ENCODE data around the gene DDIT3. TPM values are rescaled to one million over a fixed set of nuclear protein-coding genes. Genes with fewer than 3 reads are reported as not detected.

DDIT3 gene
- 10 to 100 TPM in 1 of 2 donors, 1 to 10 TPM in 1; 9.9 to 12.4 TPM for total RNA-seq
- polyA plus RNA-seq (2013, experiment 1 of 2) = 19.7 TPM
- polyA plus RNA-seq (2013, experiment 2 of 2) = 12.3 TPM
- long read RNA-seq, experiment 1, partial matches to known transcripts = 0 of 3 reads
- long read RNA-seq, experiment 1, other reads (novel, unspliced or antisense) = 3 of 3 reads
- long read RNA-seq, experiment 2, transcript DDIT3-201 (4 exons, 906 nt) = major isoform, 7 of 10 reads
- long read RNA-seq, experiment 2, partial matches to known transcripts = 1 of 10 reads
- long read RNA-seq, experiment 2, other reads (novel, unspliced or antisense) = 1 of 10 reads
- long read RNA-seq, experiment 3, transcript DDIT3-205 (3 exons, 951 nt) = major isoform, 5 of 14 reads
- long read RNA-seq, experiment 3, partial matches to known transcripts = 1 of 14 reads
- long read RNA-seq, experiment 3, other reads (novel, unspliced or antisense) = 2 of 14 reads
- long read RNA-seq, experiment 4, transcript DDIT3-201 (4 exons, 906 nt) = major isoform, 12 of 16 reads
- long read RNA-seq, experiment 4, partial matches to known transcripts = 2 of 16 reads
- long read RNA-seq, experiment 4, other reads (novel, unspliced or antisense) = 0 of 16 reads

- no peak for TF ChIP-seq CTCF (conservative IDR thresholded peaks at IDR 0.05)
- peaks cover 4% of the 10 kb centered on the region for H3K4me1 ChIP-seq (ENCODE audit: control insufficient read depth, insufficient read depth, low read length)
- peaks cover 56% of the 10 kb centered on the region for H3K36me3 ChIP-seq (ENCODE audit: control insufficient read depth, insufficient read depth, low read length)
- peak within 1 kb of the TSS; percentile 93 for H3K27ac ChIP-seq (ENCODE audit: low read depth, low read length)
- H3K9ac ChIP-seq (ENCODE audit: extremely low read depth, low read length, poor library complexity, severe bottlenecking) = peak within 1 kb of the TSS; percentile 98
- Mint-ChIP-seq H3K9me3 (no peaks in the 10 kb centered on the region), H3K4me1 (peaks cover 49% of the 10 kb centered on the region), H3K27ac (peak within 1 kb of the TSS; percentile 99), H3K4me3 (peak within 1 kb of the TSS; percentile 93), H3K36me3 (ENCODE audit: low read depth) (peaks cover 47% of the 10 kb centered on the region), H3K27me3 (ENCODE audit: insufficient read depth) (no peaks in the 10 kb centered on the region)
- DNase-seq = peak; percentile 100
- H3K9me3 ChIP-seq (ENCODE audit: control insufficient read depth, low read length) = no peaks in the 10 kb centered on the region
- H3K27me3 ChIP-seq (ENCODE audit: control insufficient read depth, insufficient read depth, low read length, poor library complexity, severe bottlenecking) = no peaks in the 10 kb centered on the region
- peak within 1 kb of the TSS; percentile 96 for H3K4me3 ChIP-seq (ENCODE audit: low read length)
- whole genome bisulfite sequencing, 2 experiments (ENCODE audit: insufficient coverage in 1 of 2, insufficient read length in 1 of 2) = 0 to 1% methylated on average over 26 to 45 of the region's 52 CpGs
These were observed at the start of gene DDIT3 for GRCh38 chr12:57520053-57520818. DDIT3 (minus strand) TSS chr12:57520514; CDS start chr12:57517406, 3,108 bp downstream.

GRCh38 chr12:57569858-57570257, 49.5 kb upstream of the DDIT3 start:
- TF ChIP-seq CTCF (conservative IDR thresholded peaks at IDR 0.05) = no peak
- Mint-ChIP-seq H3K36me3 (ENCODE audit: low read depth) (peaks cover 24% of the 10 kb centered on the region), H3K4me3 (no peak overlapping the region), H3K27me3 (ENCODE audit: insufficient read depth) (no peaks in the 10 kb centered on the region), H3K4me1 (no peaks in the 10 kb centered on the region), H3K27ac (no peak overlapping the region), H3K9me3 (no peaks in the 10 kb centered on the region)
- Histone ChIP-seq H3K36me3 (ENCODE audit: control insufficient read depth, insufficient read depth, low read length) (no peaks in the 10 kb centered on the region), H3K9ac (ENCODE audit: extremely low read depth, low read length, poor library complexity, severe bottlenecking) (no peak overlapping the region), H3K9me3 (ENCODE audit: control insufficient read depth, low read length) (no peaks in the 10 kb centered on the region), H3K27me3 (ENCODE audit: control insufficient read depth, insufficient read depth, low read length, poor library complexity, severe bottlenecking) (no peaks in the 10 kb centered on the region), H3K4me3 (ENCODE audit: low read length) (no peak overlapping the region), H3K4me1 (ENCODE audit: control insufficient read depth, insufficient read depth, low read length) (no peaks in the 10 kb centered on the region), H3K27ac (ENCODE audit: low read depth, low read length) (no peak overlapping the region)
- peak; percentile 40 for DNase-seq
- WGBS, 2 experiments (ENCODE audit: insufficient coverage in 1 of 2, insufficient read length in 1 of 2) = 92 to 95% methylated on average over 16 to 18 of the region's 18 CpGs

- Mint-ChIP-seq H3K4me3 (no peak overlapping the region), H3K27ac (no peak overlapping the region), H3K9me3 (no peaks in the 10 kb centered on the region), H3K36me3 (ENCODE audit: low read depth) (peaks cover 23% of the 10 kb centered on the region), H3K27me3 (ENCODE audit: insufficient read depth) (no peaks in the 10 kb centered on the region), H3K4me1 (no peaks in the 10 kb centered on the region)
- H3K27me3 ChIP-seq (ENCODE audit: control insufficient read depth, insufficient read depth, low read length, poor library complexity, severe bottlenecking) = no peaks in the 10 kb centered on the region
- no peaks in the 10 kb centered on the region for H3K36me3 ChIP-seq (ENCODE audit: control insufficient read depth, insufficient read depth, low read length)
- no peak overlapping the region for H3K27ac ChIP-seq (ENCODE audit: low read depth, low read length)
- no peak overlapping the region for H3K4me3 ChIP-seq (ENCODE audit: low read length)
- H3K9ac ChIP-seq (ENCODE audit: extremely low read depth, low read length, poor library complexity, severe bottlenecking) = no peak overlapping the region
- H3K4me1 ChIP-seq (ENCODE audit: control insufficient read depth, insufficient read depth, low read length) = no peaks in the 10 kb centered on the region
- no peaks in the 10 kb centered on the region for H3K9me3 ChIP-seq (ENCODE audit: control insufficient read depth, low read length)
- TF ChIP-seq CTCF (conservative IDR thresholded peaks at IDR 0.05) = no peak
- 91 to 92% methylated on average over 2 to 6 of the region's 6 CpGs for WGBS, 2 experiments (ENCODE audit: insufficient coverage in 1 of 2, insufficient read length in 1 of 2)
- no peak for DNase-seq
These were observed 48.5 kb upstream of the DDIT3 start for GRCh38 chr12:57568838-57569237.

Data from endodermal cell (in vitro differentiated cells).